Dermis blood vessel endothelial cell (primary cell): ENCODE results near the gene SLC39A11. TPM values are rescaled to one million over a fixed set of nuclear protein-coding genes. Genes with fewer than 3 reads are reported as not detected.

Source experiments
- DNase-seq: peaks from one replicate; pipeline ENCODE4 v3.0.0; 2010
- total RNA-seq: library from RNA; depleted of rRNA; stranded (reverse); fragments of >200 nt; gene quantifications from 2 replicates; pipeline ENCODE4 v1.2.3, GENCODE V29; 2014

Gene SLC39A11
- total RNA-seq, 1 donor from 2014 or later, result 17.4 TPM

DNA sequence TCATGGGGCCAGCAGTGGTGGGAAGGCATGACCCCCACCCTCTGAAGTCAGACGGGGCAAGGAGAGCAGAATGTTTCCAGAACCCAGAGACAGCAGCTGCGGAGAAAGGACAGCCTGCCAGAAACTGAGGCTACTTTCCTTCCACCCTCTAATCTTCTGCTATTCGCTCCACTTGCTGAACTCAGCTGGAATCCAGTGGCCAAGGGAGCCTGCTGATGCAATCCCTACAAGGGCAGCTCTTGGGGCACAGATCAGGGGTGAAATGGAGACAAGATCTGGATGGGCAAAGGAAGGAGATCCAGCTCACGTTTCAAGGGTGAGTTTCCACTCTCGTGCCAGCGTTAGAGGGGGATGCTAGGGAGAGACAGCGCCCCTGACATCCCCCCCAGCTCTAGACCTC is 479.1 kb downstream of the SLC39A11 start:
- DNase-seq, result no peak

GRCh38 chr17:72611172-72611571 is 481.3 kb downstream of the SLC39A11 start:
- DNase-seq, result no peak

DNA sequence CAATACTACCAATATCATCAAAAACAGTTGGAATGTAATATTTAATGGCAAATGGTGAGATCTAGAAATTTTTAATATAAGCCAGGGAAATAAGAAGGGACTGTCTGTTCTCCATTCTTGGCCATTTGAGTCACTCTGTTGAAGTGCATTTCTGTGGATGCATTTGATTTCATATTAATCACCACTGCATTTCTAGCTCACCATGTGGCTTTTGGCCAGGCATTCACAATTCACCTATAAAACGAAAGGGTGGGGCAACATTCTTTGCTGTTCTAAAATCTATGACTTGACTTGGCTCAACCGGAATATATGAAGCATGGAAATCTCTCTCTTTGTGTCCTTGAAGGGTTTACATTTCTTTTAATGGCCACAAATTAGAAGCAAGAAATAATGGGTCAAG is 483.0 kb downstream of the SLC39A11 start:
- no peak for DNase-seq

- DNase-seq, result no peak
Observed at GRCh38 chr17:72608436-72608835, 484.1 kb downstream of the SLC39A11 start.

GRCh38 chr17:72606656-72607055 is 485.8 kb downstream of the SLC39A11 start:
- DNase-seq, result no peak

- DNase-seq, result no peak
Observed at GRCh38 chr17:72605543-72605942, 486.9 kb downstream of the SLC39A11 start.

DNA sequence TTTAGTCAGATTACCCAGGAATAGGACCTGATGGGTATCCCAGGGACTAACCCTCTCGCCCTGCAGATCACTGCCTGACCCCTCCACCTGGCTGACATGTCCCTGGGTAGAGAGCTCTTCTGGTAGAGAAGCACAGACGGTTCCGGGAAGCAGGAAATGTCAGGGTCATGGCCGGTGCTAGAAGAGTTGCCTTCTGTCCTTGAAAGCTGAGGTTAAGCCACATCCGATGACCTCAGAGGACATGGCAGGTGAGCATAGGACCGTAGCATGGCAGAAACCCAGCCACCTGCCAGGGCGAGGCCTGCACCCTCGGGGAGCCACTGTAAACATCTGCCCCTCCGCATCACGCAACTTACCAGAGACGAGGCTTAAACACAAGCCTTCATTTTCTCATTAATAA is 488.0 kb downstream of the SLC39A11 start:
- DNase-seq, result no peak

DNA sequence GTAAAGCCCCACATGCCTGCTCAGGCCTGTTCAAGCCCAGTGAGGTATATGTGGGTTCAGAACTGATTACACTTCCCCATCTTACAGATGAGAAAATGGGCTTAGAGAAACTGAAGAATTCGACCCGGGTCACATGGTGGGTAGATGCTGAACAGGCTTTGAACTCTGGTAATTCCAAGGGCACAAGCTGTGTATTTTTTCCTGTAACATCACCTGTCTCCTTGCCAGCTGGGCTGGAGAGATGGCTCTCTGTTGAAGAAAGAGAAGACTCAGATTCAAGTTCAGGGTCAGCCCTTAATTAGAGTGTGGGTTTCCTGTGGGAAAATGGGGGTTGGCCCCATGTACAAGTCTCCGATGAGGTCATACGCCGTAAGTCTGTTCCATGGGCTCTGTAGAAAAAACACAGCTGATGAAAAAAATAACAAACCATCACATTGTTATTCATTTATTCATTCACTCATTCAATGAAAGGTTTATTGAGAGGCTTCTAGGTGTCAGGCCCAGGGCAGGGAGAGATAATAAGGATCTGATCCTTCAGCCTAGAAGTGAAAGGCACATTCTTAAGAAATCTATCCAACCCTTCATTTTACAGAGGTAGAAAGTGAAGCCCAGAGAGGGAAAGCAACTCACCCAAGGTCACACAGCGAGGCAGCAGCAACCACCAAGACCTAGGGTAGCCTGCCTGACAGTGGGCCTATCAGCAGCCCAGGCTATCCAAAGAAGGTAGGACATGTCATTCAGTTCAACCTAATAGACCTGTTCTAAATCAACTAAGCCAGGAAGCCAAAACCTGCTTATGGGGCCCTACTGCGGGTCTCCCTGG is 488.9 kb downstream of the SLC39A11 start:
- no peak for DNase-seq

DNA sequence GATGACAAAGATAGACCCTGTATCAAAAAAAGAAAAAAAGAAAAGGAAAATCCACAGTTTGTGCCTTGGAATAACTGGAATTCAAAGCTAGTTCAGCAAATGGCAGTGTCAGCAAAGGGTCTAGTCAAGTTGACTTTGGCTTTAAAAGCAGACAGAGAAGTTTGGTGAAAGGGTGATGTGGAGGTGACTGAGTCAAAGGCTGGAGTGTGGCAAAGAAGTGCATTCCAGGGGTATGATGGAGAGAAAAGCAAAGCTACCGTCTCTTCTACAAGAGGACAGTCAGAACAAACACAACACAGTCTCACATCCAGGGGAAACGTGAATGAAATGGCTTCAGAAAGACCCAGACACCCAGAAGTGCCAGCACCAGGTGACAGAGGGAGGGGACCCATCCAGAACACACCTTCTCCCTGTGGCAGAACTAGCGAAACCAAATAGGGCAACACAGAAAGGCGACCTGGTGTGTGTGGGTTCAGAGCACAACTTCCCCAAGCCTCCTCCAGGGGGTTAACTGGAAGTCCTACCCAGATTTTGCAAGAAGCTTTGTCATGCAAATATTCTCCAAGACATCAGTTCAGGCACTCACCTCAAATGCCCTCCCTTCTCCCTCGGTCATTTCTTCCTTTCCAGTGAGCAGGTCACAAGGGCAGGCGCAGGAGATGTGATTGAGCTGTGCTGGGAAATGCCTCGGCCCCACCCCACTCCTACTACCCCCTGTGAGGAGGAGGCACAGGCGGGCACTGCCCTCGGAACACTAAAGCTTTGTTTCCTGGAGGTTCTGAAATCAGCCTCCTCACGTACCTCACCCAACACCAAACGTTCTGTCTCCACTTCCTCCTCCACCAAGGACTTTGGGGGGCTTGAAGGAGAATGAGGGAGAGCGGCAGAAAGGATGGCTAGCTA is 489.7 kb downstream of the SLC39A11 start:
- DNase-seq, result no peak

GRCh38 chr17:72600934-72601333 is 491.6 kb downstream of the SLC39A11 start:
- DNase-seq, result no peak

- DNase-seq, result no peak
Observed at GRCh38 chr17:72599891-72600290, 492.6 kb downstream of the SLC39A11 start.

DNA sequence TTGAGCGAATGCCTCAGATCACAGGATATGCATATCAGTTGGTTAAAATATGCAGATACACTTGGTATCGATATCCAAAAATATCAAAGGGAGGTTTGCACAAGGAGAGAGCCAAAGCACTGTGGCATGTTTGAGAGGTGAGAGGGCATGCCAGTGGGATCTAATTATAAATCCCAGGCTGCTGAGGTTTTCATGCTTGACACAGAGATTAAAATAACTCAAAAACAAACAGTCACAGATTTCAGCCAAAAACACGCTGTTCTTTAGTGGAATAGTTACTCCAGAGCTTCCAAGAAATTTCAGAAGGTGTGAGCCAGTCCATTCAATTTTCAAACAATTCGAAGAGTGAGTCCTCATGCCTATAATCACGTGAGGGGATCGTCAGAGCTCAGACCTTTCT is 493.8 kb downstream of the SLC39A11 start:
- no peak for DNase-seq

- DNase-seq, result no peak
Observed at GRCh38 chr17:72597354-72598087, 495.0 kb downstream of the SLC39A11 start.

Other genes starting within 250 kb of the SLC39A11 start
- not detected in 2 replicates for gene SSTR2, start 72.3 kb upstream of the SLC39A11 start, total RNA-seq
- 18.0 and 22.2 TPM in 2 replicates for gene COG1, start 100.4 kb upstream of the SLC39A11 start, total RNA-seq
- not detected in 2 replicates for gene CPSF4L, start 169.2 kb upstream of the SLC39A11 start, total RNA-seq
- gene CDC42EP4, start 219.3 kb upstream of the SLC39A11 start, total RNA-seq, result 13.8 and 16.3 TPM in 2 replicates